ENCODE results near the gene HOXB9.

The HOXB9 gene

DNA sequence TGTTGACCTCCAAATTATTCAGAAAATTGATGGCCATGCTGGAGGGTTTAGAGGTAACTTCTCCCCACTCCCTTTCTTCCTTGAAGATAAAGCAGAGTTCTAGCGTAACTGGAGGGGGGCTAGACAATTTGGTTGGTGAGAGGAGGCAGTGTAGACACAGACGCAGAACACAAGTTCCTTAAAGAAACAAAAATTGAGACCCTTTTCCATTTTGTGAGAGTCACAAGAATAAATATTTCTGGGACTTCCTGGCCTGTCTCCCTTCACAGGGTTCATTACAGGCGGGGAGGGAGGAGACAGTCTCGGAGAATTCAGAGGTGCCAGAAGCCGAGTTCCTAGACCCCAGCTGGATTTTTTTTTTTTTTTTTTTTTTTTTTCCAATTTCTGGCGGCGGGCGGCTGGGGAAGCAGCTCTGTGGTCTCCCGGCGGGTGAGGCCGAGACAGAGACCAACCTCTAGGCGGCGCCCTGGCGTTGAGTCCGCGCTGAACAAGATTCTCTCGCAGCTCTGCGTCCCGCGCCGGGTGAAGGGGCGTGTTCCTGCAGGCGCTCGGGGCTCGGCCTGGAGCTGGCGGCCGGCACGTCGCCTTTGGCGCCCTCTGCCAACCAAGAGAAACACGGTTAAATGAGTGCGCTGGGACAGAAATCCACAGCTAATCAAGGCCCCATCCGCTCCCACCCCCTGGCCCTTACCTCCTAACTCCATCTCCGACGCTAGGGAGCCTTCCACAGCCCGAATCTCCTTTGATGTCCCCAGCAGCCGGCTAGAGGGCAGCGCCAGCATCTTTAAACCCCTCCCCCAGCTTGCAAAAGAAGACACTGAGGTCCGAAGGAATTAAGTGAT, 10.2 kb upstream of the HOXB9 start:
- Histone ChIP-seq H3K9ac (ENCODE audit: low read depth, low read length) (no peak overlapping the region), H3K4me3 (ENCODE audit: low read length) (no peak overlapping the region), H3K27me3 (ENCODE audit: control insufficient read depth, insufficient read depth, low read length) (peaks cover 96% of the 10 kb centered on the region), H3K4me1 (ENCODE audit: control insufficient read depth, insufficient read depth, low read length) (no peaks in the 10 kb centered on the region), H3K9me3 (replicated peaks; ENCODE audit: low read length) (no peaks in the 10 kb centered on the region), H3K4me2 (ENCODE audit: low read length) (no peak overlapping the region), H3K36me3 (ENCODE audit: insufficient read depth, low read length) (no peaks in the 10 kb centered on the region)

DNA sequence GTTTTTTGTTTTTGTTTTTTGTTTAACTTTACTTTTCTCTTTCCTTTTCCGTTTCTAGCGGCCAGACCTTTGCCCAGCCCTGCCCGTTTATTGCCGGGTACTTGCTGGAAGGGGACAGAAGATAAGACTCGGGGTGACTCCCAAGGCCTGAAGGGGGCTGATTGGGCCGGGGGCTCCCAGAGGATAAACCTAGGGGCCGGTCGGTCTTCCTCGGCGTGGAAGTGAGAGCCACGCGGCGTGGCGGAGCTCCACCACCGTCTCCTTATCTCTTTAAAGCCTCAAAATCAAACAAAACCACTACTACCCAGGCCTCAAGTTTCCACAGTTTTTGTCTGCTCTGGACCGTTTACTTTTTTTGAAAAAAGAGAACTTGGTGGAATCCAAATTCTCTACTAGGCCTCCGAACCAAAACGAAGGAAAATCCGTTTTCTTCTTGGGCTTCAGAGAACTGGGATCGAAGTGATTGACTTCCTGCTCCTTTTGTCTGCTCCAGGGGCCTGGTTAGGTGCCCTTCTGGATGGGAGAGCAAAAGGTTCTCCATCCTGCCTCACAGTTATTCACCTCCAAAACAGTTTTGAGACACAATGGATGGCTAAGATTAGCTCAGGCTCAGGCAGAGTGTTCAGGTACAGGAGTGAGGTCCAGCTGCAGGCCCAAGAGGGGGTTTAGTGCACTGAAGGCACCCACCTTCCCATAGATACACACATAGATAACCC, 8.5 kb upstream of the HOXB9 start:
- Histone ChIP-seq H3K36me3 (ENCODE audit: insufficient read depth, low read length) (no peaks in the 10 kb centered on the region), H3K4me3 (ENCODE audit: low read length) (no peak overlapping the region), H3K4me1 (ENCODE audit: control insufficient read depth, insufficient read depth, low read length) (no peaks in the 10 kb centered on the region), H3K4me2 (ENCODE audit: low read length) (no peak overlapping the region), H3K9ac (ENCODE audit: low read depth, low read length) (no peak overlapping the region), H3K9me3 (replicated peaks; ENCODE audit: low read length) (no peaks in the 10 kb centered on the region), H3K27me3 (ENCODE audit: control insufficient read depth, insufficient read depth, low read length) (peaks cover 96% of the 10 kb centered on the region)

DNA sequence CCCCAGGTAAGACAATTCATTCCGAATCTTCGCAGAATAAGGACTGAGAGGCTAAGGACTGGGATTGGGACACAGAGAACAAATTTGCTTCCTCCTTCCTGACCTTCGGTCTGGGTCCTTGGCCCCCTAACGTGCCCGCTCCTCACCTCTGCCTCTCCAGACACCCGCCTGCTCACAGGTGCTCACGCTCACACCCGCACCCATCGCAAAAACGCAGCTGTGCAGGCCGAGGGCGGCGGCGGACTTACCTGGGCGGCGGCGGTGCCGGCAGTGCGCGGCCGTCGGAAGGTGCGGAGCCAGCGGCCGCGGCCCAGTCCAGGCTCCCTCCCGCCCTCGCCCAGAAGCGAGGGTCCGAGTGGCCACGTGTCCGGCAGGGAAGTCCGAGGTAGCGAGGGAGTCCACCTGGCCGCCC, 7.1 kb upstream of the HOXB9 start:
- Histone ChIP-seq H3K4me3 (ENCODE audit: low read length) (no peak overlapping the region), H3K4me1 (ENCODE audit: control insufficient read depth, insufficient read depth, low read length) (no peaks in the 10 kb centered on the region), H3K27me3 (ENCODE audit: control insufficient read depth, insufficient read depth, low read length) (peaks cover 97% of the 10 kb centered on the region)

DNA sequence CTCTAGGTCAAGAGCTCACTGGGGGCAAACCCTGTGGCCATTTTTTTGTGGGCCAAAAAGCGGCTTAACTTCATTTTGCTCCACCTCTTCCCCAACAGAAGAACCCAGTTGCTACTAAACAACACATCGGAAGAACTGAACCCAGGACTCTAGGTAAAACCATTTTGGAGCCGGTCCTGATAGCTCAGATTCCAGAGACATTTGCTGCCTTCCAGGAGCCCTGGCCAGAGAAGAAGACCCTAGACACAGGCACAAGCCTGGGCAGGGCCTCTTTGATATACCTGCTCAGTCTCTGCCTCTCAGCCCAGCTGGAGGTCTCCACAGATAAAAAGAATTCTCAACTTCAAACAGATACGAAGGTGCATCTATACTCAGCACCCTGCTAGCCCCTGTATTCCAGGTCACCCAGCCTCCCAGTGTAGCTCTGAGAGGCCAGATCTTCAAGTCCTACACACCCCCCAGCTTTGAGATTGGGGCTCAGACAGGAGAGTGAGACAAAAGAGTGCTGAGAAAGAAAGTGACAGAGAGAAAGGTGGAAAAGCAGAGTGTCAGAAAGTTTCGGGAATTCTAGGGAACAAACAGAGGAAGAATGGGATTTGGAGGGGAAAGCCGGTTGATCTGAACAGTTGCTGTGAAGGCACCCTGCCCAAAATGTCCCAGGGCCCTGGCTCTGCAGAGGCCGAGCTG, 6.6 kb upstream of the HOXB9 start:
- H3K4me3 ChIP-seq (ENCODE audit: low read length) = no peak overlapping the region

More for the DNA sequence above, 7.1 kb upstream of the HOXB9 start:
- Histone ChIP-seq H3K9ac (ENCODE audit: low read depth, low read length) (no peak overlapping the region), H3K9me3 (replicated peaks; ENCODE audit: low read length) (no peaks in the 10 kb centered on the region), H3K4me2 (ENCODE audit: low read length) (no peak overlapping the region), H3K36me3 (ENCODE audit: insufficient read depth, low read length) (no peaks in the 10 kb centered on the region)

DNA sequence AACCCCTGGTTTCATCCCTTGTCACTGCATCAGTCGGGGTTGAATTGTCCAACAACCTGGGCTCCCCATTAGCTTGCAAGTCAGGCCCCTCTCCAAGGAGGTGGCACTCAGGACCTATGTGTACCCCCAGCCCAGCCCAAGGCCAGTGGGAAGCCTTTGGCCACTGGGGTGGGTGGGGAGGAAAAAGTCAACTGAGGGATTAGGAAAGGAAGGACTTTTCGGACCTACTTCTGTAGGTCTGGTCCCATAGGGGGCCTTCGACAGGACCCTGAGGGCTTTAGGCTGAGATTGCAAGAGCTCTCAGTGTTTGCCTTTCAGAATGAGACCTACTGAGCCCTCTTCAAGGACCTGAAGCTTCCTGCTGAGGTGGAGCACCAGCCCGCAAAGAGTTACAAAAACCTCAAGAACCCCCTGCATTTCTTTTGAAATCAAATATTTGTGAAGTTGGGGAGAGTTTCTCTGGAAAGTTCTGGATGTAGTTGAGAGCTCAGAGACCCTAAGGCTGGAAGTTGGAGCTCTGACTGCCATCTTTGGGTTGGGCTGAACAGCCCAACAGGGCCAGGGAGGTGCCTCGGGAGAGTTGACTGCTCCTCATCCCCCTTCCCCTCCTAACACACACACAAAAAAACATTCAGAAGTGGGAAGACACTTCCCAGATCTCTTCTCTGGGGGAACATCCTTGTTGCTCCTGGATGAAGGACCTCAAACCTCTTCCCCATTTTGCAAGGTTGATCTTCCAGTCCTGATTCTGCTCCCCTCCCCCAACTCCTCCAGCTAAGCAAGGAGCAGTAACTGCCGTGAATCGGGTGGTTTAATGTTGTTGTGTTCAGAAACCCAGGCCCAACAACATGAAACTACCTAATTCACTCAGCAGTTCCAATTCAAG, 5.8 kb upstream of the HOXB9 start:
- H3K9me3 ChIP-seq (replicated peaks; ENCODE audit: low read length) = no peaks in the 10 kb centered on the region
- H3K4me3 ChIP-seq (ENCODE audit: low read length) = no peak overlapping the region
- no peak overlapping the region for H3K9ac ChIP-seq (ENCODE audit: low read depth, low read length)
- no peak overlapping the region for H3K4me2 ChIP-seq (ENCODE audit: low read length)
- H3K36me3 ChIP-seq (ENCODE audit: insufficient read depth, low read length) = no peaks in the 10 kb centered on the region
- H3K4me1 ChIP-seq (ENCODE audit: control insufficient read depth, insufficient read depth, low read length) = no peaks in the 10 kb centered on the region
- peaks cover 97% of the 10 kb centered on the region for H3K27me3 ChIP-seq (ENCODE audit: control insufficient read depth, insufficient read depth, low read length)

More for the DNA sequence above, 6.6 kb upstream of the HOXB9 start:
- no peaks in the 10 kb centered on the region for H3K36me3 ChIP-seq (ENCODE audit: insufficient read depth, low read length)
- no peaks in the 10 kb centered on the region for H3K9me3 ChIP-seq (replicated peaks; ENCODE audit: low read length)
- H3K9ac ChIP-seq (ENCODE audit: low read depth, low read length) = no peak overlapping the region
- no peaks in the 10 kb centered on the region for H3K4me1 ChIP-seq (ENCODE audit: control insufficient read depth, insufficient read depth, low read length)
- peaks cover 97% of the 10 kb centered on the region for H3K27me3 ChIP-seq (ENCODE audit: control insufficient read depth, insufficient read depth, low read length)
- no peak overlapping the region for H3K4me2 ChIP-seq (ENCODE audit: low read length)

DNA sequence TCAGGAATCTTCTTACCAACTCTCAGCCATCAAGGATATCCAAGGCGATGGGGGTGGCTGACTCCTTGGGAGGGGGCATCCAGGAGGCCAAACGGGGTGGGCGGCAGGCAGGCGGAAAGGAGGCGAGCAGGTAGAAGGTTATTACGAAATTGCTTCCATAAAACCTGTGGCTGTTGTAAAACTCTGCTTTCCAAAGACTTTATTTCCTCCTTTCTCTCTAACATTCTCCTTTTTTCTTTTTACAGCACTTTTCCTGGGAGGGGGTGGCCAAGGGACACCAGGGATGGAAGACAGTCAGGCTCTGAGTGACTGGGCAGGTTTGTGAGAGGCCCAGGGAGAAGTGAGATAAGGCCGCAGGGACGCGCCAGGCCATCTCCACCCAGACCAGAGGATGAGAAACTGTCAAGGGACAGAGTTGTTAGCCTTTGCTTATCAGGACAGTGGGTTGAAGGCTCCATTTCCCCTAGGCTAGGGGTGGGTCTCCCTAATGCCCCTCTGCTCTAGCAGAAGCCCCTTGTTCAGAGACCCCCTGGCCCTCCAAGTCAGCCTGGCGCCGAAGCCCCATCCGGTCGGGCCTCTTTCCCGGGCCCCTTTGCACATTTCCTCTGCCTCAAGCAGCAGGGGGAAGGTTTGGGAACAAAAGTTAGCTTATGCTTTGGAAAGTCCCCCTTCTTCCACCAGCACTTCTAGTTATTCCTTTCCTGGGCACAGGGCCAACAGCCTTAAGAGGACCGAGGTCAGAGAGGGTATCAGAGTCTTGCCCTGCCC, 5.0 kb upstream of the HOXB9 start:
- H3K27me3 ChIP-seq (ENCODE audit: control insufficient read depth, insufficient read depth, low read length) = peaks cover 96% of the 10 kb centered on the region
- no peak overlapping the region for H3K4me3 ChIP-seq (ENCODE audit: low read length)
- H3K4me2 ChIP-seq (ENCODE audit: low read length) = no peak overlapping the region
- no peak overlapping the region for H3K9ac ChIP-seq (ENCODE audit: low read depth, low read length)
- no peaks in the 10 kb centered on the region for H3K36me3 ChIP-seq (ENCODE audit: insufficient read depth, low read length)
- H3K4me1 ChIP-seq (ENCODE audit: control insufficient read depth, insufficient read depth, low read length) = peaks cover 3% of the 10 kb centered on the region
- H3K9me3 ChIP-seq (replicated peaks; ENCODE audit: low read length) = no peaks in the 10 kb centered on the region

DNA sequence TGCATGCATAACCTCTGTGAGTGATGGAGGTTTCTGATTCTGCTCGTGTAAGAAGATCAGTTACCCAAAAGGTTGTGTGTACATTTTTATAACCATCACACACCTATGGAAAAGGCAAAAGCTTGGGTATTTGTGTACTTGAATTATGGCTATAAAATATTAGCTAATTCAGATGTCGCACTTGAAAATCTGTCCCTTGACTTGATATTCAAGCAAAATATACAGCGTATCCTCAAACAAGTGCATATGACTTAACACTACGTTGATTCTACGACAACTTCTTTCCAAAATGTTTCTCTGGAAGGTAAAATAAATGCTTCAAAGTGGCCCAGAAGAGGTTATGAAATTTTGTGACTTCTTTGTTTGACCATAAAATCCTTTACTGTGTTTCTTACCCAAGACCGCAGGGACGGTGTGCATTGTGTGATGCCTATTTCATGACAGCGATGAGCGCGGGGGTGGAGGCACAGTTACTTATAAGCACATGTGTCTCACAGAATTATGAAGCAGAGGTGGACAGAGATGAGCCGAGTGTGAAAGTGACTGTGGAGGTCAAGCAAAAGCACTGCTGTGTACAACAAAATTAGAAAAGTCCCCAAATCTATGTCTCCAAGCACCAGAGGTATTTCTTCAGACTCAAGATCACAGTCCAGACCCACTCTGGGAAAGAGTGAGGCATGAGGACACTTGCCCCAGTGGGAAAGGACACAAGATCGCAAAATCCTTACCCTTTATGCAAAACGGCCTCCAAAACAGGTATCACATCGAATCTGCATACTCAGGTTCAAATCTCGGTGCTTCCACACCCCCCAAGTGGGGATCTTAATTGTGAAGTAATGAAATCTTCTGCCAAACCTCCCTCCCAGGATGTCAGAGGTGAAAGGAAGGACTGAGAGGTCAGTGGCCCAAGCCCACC, 4.1 kb upstream of the HOXB9 start:
- H3K4me3 ChIP-seq (ENCODE audit: low read length) = no peak overlapping the region
- H3K27me3 ChIP-seq (ENCODE audit: control insufficient read depth, insufficient read depth, low read length) = peaks cover 96% of the 10 kb centered on the region
- H3K9ac ChIP-seq (ENCODE audit: low read depth, low read length) = no peak overlapping the region
- no peaks in the 10 kb centered on the region for H3K9me3 ChIP-seq (replicated peaks; ENCODE audit: low read length)
- H3K4me2 ChIP-seq (ENCODE audit: low read length) = no peak overlapping the region
- H3K4me1 ChIP-seq (ENCODE audit: control insufficient read depth, insufficient read depth, low read length) = peaks cover 11% of the 10 kb centered on the region
- H3K36me3 ChIP-seq (ENCODE audit: insufficient read depth, low read length) = no peaks in the 10 kb centered on the region

DNA sequence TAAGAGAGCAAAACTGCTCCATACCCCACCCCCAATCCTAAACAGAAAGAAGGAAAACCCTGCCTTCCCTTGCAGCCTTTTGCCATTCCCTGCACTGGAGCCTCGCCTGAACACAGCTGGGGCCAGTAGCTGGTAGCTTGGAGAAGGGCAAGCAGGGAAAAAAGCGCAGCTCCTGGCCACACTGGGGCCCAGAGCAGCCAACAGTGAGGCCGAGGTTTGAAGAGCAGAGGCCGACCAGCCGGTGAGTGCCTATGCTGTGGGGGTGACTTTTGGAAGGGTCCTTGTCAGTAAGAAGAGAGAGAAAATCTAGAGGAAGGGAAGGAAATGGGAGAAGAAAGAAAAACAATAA, 3.2 kb upstream of the HOXB9 start:
- Histone ChIP-seq H3K4me2 (ENCODE audit: low read length) (no peak overlapping the region), H3K9ac (ENCODE audit: low read depth, low read length) (no peak overlapping the region), H3K9me3 (replicated peaks; ENCODE audit: low read length) (no peaks in the 10 kb centered on the region), H3K27me3 (ENCODE audit: control insufficient read depth, insufficient read depth, low read length) (peaks cover 96% of the 10 kb centered on the region), H3K36me3 (ENCODE audit: insufficient read depth, low read length) (no peaks in the 10 kb centered on the region), H3K4me1 (ENCODE audit: control insufficient read depth, insufficient read depth, low read length) (peaks cover 16% of the 10 kb centered on the region), H3K4me3 (ENCODE audit: low read length) (no peak overlapping the region)

DNA sequence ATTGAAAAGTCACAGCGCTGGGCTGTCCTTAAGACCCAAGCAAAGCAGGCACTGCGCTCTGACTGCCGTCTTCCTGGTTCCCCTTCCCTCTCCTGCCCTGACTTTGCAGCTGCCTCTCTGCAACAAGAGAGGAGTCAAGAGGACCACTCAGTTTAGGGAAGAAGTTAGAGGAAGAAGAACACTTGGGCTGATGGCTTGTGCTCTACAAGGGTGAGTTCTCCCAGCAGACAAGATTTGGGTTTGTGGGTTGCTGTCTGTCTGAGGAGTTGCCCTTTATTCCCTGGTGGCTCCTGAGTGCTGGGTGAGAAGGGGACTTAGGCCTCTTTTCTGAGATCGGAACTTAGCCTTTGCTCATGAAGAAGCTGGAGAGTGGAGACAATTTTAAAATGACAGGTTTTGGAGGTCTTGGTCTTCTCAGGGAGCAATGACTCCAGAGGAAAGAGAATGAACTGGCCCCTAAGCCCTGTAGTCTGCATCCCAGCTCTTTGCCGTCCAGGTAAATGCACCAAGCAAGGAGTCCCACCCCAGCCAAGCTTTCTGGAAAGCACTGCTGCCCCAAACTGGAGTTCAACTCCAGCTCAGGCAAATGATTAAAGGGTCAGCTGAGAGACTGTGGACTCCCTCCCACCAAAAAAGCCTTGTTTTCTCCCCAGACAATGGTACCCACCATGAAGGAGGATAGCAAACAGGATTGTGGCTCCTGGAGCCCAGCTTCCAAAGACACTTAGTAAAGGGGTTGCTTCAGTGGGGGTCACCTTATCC, 2.7 kb upstream of the HOXB9 start:
- H3K9ac ChIP-seq (ENCODE audit: low read depth, low read length) = no peak overlapping the region
- no peak overlapping the region for H3K4me2 ChIP-seq (ENCODE audit: low read length)
- H3K9me3 ChIP-seq (replicated peaks; ENCODE audit: low read length) = no peaks in the 10 kb centered on the region
- H3K36me3 ChIP-seq (ENCODE audit: insufficient read depth, low read length) = no peaks in the 10 kb centered on the region
- H3K4me1 ChIP-seq (ENCODE audit: control insufficient read depth, insufficient read depth, low read length) = peaks cover 16% of the 10 kb centered on the region
- H3K27me3 ChIP-seq (ENCODE audit: control insufficient read depth, insufficient read depth, low read length) = peaks cover 99% of the 10 kb centered on the region
- no peak overlapping the region for H3K4me3 ChIP-seq (ENCODE audit: low read length)

All from skeletal muscle satellite cell (primary cell).